D341Med (cell line): Measurements from ENCODE around the gene FKBP11.
"Not testable (repeated sequence)": the region's sequence is repeated elsewhere in the genome, so short reads cannot be mapped to it uniquely, and the experiment has no call there.

ENCODE experiments used
- DNase-seq: peaks from one replicate; pipeline ENCODE4 v3.0.0; 2012; ENCODE audit warnings: low spot score

Gene FKBP11

GRCh38 chr12:48903982-48904411 is 21.3 kb downstream of the FKBP11 start:
- DNase-seq: peak; percentile 88

- no peak for DNase-seq
Observed at GRCh38 chr12:48903363-48903981, 21.8 kb downstream of the FKBP11 start.

DNA sequence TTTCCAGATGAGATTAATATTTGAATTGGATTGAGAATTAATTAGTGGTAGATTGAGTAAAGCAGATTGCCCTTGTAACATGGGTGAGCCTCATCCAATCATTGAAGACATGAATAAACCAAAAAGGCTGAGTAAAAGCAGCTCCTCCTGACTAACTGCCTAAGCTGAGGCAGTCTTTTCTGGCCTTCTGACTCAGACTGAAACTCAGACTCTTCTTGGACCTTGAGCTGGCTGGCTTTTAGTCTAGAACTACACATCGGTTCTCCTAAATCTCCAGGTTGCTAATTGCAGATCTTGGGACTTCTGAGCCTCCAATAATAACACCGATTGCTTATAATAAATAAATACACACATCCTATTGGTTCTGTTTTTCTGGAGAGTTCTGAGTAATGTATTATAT is 24.0 kb downstream of the FKBP11 start:
- DNase-seq: no peak

DNA sequence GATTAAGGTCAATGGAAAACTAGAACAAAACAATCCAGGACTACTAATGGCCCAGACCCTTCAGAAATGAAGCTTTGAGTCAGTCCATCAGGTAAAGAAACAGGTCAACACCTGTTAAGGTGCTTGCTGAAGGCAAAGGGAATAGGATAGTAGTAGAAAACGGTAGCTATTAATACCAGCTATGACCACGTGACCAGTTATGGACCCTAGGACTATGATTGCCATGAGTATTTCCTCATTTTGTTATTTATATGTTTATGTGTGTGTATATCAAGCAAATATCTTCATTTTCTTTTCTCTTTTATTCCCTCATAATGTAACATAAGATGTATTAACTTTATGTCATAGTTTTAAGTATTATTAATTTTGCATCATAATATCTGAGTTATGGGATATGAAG is 25.6 kb downstream of the FKBP11 start:
- no peak for DNase-seq

DNA sequence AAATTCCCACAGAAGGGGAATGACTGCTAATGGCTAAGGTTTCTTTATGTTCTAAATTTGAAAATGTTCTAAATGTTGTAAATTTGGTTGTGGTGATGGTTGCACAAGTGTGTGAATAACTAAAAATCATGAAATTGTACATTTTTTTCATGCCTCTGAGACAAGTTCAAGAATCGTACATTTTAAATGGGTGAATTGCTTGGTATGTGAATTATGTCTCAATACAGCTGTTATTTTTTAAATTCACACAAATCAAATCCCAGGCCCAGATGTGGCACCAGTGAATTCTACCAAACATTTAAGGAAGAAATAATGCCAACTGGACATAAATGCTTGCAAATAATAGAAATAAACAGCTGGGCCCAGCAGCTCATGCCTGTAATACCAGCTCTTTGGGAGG is 31.0 kb downstream of the FKBP11 start:
- no peak for DNase-seq

GRCh38 chr12:48890657-48891418 is 34.5 kb downstream of the FKBP11 start:
- peak; percentile 85 for DNase-seq

- no peak for DNase-seq
Observed at GRCh38 chr12:48889679-48890078, 35.6 kb downstream of the FKBP11 start.

GRCh38 chr12:48883305-48884161 is 41.8 kb downstream of the FKBP11 start:
- DNase-seq: no peak

DNA sequence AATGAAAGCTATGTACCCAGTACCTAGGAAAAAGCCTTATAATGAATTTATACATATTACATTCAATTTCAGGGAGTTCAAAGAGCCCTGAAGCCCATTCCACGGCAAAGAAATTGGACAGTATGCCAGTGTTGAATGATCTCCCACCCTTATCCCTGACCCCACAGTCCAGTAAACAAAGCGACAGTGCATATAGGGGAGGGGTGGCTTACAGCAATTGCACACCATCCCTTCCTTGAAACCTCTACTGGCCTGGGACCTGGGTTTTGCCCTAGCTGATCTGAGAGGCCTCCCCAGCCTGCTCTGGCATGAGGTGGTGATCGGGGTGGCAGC is 42.4 kb downstream of the FKBP11 start:
- DNase-seq: no peak

DNA sequence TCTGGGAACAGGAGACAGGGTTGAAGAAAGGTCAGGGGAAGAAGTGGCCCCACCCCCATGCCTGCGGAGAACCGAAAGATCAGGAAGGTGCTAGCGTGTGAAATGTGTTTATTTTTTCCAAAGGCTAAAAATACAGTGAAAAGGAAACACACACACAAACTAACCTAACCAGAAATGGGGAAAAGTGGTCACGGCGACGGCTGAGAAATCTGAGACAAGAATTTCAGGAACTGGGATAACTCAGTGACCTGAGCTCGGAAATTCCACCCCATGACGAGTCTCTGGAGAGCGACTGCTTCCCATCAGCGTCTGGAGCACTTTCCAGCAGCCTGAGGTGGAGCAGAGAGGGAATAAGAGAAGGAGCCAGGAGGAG is 43.0 kb downstream of the FKBP11 start:
- DNase-seq: no peak

DNA sequence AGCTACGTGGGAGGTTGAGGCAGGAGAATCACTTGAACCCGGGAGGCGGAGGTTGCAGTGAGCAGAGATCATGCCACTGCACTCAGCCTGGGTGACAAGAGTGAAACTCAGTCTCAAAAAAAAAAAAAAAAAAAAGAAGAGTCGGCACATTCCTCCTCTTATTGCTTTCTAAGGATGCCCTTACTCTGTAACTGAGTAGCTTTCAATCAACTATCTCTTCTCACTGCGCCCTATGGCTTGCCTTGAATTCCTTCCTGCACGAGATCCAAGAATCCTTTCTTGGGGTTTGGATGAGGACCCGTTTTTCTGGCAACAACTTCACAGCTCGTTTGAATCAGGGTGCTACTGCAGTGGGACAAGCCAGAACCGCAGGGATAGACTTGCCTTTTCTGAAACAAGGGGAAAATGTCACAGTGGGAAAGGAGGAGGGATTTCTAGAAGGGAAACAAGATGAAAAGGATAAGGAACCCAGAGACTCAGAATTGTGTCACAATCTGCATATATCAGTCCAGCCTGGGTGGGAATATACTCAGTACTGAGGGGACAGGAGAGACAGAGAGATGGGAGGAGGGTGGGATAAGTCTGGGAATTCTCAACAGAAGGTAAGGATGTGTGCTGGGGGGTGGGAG is 43.5 kb downstream of the FKBP11 start:
- no peak for DNase-seq

GRCh38 chr12:48880647-48881046 is 44.6 kb downstream of the FKBP11 start:
- no peak for DNase-seq

DNA sequence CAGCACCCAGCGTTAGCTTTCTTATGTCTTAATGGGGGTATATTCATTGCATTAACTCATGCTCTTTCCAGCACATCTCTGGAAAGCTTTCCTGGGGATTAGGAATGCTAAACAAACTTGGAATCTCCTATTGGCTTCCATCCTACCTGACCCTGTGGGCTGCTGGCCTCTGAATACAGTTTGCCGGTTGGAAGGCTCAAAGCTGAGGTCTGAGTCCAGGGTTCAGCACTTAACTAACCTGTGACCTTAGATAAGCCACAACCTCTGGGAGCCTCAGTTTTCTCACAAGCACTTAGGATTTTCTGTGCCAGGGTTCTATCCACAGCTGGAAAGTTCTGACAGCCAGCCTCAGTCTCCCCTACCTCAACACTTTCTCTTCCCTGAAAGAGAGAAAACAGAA is 46.7 kb downstream of the FKBP11 start:
- DNase-seq: no peak

GRCh38 chr12:48875944-48876515 is 49.3 kb downstream of the FKBP11 start:
- DNase-seq: no peak

GRCh38 chr12:48873534-48873933 is 51.8 kb downstream of the FKBP11 start:
- not testable (repeated sequence) for DNase-seq

DNA sequence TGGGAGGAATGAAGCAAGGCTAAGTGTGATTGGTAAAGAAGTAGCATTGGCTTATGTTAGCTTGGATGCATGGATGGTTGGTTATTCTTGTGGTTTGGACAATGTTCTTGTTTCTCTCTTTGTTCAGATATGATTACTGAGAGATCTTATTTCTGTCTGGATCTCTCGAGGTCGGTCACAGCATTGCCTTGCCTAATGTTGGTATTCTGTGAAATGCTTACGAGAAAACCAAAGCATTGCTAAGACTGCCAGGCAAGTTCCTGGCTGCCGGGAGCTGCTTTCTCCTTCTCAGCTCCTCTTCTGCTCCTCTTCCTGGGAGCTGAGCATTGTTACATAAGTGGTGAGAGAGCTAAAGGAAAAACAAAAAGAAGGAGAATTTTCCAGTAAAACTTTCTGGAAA is 52.2 kb downstream of the FKBP11 start:
- no peak for DNase-seq
